Renal cortical epithelial cell (primary cell): ENCODE results near the gene SPANXN2. TPM values are rescaled to one million over a fixed set of nuclear protein-coding genes. Genes with fewer than 3 reads are reported as not detected.
"Not testable (repeated sequence)": the region's sequence is repeated elsewhere in the genome, so short reads cannot be mapped to it uniquely, and the experiment has no call there.

Experiments used
- DNase-seq: peaks from one replicate; pipeline ENCODE4 v3.0.0-alpha.2; 2011; ENCODE audit warnings: low read depth
- total RNA-seq: library from RNA; depleted of rRNA; stranded (reverse); fragments of >200 nt; gene quantifications from 2 replicates; pipeline ENCODE4 v1.2.3, GENCODE V29; 2014

The SPANXN2 gene, protein sequence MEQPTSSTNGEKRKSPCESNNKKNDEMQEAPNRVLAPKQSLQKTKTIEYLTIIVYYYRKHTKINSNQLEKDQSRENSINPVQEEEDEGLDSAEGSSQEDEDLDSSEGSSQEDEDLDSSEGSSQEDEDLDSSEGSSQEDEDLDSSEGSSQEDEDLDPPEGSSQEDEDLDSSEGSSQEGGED
- total RNA-seq = not detected in 2 replicates

DNA sequence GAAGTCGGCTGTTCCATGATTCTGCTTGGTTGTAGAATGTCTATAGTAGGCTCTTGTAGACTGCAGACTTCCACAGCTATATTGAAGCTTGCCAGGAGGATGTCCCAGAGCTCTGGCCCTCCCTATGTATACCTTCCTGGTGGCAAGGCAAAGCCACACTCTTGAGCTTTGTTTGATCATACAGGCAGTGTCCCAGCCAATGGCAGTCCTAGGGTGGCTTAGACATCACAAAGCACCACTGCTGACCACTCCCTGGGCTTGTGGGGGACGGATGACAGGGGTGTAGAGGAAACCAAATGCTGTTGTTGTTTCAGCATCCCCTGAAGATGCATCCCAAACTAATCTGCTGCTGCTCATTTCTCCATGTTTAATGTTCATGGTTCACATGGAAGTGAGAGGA is at the start of gene SPANXN2:
SPANXN2 (minus strand) TSS at position 101 of the 400 bp plus-strand sequence; CDS start at position 17, 84 bp downstream.
- not testable (repeated sequence) for DNase-seq

DNA sequence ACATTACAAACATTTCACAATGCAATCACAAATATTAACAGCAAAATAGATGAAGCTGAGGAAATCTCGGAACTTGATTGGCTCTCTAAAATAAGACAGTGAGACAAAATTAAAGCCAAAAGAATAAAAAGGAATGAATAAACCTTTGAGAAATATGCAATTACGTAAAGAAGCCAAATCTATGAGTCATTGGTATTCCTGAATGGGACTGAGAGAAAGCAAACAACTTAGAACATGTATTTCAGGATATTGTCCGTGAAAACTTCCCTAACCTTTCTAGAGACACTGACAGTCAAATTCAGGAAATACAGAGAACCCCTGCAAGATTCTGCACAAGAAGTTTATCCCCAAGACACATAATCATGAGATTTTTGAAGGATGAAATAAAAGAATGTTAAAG is 48.4 kb upstream of the SPANXN2 start:
- peak; percentile 9 for DNase-seq

DNA sequence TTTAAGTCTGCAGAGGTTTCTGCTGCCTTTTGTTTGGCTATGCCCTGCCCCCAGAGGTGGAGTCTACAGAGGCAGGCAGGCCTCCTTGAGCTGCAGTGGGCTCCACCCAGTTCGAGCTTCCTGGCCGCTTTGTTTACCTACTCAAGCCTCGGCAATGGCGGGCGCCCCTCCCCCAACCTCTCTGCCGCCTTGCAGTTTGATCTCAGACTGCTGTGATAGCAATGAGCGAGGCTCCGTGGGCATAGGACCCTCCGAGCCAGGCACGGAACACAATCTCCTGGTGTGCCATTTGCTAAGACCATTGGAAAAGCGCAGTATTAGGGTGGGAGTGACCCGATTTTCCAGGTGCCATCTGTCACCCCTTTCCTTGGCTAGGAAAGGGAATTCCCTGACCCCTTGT is 47.2 kb upstream of the SPANXN2 start:
- DNase-seq = not testable (repeated sequence)

DNA sequence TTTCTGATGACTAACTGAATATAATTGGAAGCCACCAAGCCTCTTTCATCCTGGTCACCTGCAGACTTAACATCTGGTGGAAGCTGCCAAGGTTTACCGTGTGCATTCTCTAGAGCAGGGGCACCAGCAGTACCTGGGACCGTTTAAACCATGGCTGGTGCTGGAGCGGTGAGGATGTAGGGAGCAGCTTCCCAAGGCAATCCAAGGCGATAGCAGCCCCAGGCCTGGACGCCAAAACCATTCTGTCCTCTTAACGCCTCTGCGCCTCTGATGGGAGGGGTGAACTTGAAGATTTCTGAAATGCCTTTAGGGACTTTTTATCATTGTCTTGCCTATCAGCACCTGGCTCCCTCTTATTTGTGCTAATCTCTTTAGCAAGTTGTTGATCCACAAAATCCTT is 37.3 kb upstream of the SPANXN2 start:
- no peak for DNase-seq

DNA sequence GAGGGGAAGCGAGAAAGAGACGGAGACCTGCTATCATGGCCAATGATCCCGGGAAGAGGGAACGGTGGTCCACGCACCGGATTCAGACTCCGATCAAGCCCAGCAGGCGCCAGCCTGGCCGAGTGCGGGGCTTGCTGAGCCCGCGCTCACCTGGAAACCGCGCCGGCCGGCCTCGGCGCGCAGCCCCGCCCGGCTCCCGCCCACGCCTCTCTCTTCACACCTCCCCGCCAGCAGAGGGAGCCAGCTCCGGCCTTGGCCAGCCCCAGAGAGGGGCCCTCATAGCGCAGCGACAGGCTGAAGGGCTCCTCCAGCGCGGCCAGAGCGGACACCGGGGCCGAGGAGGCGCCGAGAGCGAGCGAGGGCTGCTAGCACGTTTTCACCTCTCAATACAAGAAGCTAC is 36.8 kb upstream of the SPANXN2 start:
- no peak for DNase-seq

DNA sequence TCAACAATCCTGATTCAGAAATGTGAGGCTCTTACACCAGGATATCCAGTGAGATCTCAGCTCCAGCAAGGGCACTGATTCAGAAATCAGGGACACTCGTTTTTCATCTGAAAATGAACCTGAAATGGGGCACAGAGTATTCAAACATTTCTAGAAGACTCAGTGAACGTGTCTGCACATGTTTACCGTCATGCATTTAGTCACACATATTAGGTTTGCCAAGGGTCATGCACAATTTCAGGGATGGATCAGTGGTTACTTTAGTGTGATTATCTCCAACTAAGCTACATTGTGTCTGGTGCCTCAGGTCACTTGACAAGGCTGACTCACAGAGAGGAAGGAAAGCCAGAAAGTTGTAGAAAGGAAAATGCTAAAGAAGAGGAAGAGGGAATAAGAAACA is 33.6 kb upstream of the SPANXN2 start:
- peak; percentile 7 for DNase-seq

DNA sequence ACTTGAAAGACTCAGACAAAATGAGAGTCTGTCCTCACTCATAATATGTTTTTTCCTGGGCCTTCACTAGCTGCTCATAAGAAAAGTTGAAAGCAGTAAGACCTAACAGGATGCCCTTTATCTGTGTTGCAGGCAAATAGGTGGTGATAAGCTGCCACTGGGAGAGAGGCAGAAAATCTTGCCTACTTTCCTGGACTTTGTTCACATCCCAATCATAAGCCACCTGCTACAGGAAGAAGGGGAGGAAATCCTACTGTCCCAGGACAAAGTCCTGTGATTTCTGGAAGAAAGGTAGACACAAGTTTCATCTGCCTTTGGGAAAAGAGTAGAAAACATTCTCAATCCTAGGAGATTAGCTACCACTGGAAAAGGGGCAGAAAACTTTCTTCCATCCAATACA is 13.3 kb upstream of the SPANXN2 start:
- DNase-seq = no peak

DNA sequence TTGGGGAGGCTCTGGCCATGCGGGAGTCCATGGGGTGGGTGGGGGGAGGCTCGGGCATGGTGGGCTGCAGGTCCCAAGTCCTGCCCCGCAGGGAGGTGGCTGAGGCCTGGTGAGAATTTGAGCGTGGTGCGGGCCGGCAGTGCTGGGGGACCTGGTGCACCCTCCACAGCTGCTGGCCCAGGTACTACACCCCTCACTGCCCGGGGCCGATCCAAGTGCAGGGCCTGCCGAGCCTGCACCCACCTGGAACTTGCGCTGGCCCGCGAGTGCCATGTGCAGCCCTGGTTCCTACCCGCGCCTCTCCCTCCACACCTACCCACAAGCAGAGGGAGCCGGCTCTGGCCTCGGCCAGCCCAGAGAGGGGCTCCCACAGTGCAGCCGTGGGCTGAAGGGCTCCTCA is 5.7 kb upstream of the SPANXN2 start:
- DNase-seq = no peak

DNA sequence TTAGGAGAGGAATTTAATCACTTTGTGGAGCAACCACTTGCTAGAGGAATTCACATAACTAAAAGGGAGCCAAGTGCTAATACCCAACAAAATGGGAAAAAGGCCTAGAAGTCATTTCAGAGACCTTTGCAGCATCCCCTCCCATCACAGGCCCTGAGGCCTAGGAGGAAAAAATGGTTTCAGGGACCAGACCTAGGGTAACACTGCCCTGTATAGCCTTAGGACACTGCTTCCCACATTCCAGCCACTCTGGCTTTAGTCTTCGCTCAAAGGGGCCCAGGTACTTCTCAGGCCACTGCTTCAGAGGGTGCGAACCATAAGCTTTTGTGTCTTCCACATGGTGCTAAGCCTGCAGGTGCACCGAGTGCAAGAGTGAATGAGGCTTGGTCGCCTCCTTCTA is 19.1 kb downstream of the SPANXN2 start:
- no peak for DNase-seq

DNA sequence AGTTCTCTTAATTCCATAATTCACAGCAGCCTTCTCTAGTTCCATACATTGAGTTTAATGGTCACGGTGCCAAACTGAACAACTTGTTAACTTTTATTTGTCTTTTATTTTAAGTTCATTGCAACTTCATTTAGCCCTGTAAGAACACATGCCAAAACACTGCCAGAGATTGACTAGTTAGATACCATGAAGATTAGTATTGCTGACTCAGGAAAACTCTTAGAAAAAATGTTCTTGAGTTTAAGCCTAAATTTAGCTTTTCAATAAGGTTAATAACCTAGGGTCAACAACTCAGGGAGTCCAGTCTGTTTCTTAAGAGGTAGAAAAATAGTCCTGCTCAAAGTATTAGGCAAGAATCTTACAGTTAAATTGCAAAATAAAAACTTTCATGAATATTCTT is 25.7 kb downstream of the SPANXN2 start:
- no peak for DNase-seq

DNA sequence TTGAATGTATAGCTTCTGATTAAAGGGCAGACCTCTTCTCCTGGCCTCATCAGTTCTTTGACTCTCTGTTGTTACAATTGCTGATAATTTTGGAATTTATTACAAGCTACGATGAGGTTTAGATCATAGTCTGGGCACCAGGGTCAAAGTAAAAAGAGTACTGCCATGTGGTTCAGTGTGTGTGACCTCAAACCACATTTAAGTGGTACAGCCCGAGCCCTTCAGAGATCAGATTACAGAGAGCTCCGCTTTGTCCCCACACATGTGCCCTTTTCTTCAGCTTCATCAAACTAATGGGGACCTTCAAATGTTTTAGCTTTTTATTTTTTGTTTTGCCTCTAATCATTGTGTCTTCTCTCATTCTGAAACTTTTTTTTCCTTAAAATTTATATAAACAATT is 37.1 kb downstream of the SPANXN2 start:
- no peak for DNase-seq

DNA sequence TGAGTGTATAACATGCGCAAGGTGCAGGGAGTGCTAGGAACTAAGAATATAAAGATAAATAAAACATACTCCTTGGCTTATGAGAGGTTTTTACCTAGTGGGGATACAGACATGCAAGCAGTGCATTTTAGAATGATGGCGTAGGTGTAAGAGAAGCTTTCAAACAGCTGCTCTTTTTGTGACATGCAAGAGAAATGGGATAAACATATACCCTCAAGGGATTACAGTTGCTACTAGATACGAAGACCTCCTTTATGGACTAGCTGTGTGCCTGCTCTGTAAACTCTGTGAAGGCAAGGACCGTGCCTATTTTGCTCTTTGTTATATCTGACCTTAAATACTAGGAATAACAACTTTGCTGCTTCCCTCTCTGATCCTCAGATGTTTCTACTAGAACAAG is 45.6 kb downstream of the SPANXN2 start:
- no peak for DNase-seq

DNA sequence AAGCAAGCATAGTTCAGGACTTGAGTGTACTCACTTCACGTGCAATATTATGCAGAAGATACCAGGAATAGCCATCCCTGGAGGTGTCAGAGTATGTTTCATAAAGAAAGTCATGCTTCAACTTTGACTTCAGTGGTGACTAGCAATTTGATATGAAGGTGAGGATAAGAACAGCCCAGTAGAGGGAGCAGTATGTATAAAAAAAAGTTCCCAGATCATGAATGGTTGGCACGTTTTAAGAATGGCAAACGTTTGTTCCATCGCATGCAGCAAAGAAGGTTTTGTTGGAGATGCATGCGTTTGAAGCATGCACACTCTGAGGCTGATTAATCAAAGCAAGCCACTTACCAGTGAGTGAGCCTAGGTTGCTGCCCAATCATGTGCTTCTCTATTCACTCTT is 51.2 kb downstream of the SPANXN2 start:
- peak; percentile 37 for DNase-seq

DNA sequence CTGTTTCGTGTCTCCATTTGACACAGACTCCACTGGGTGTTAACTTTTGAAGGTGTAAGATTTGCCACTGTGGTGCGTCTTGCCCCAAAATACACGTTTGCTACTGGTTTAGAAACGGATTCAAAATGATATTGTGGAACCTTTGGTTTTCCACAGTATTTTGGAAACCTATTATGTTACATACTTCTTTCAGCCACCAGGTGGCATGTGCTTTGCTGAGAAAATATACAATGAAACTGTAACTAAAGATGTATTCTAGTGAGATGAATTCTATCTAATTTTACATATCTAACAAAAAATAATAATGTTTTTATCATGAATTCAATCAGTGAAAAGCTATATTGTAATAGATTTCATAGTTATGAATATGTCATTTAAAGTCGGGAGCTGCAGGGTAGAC is 56.2 kb downstream of the SPANXN2 start:
- peak; percentile 9 for DNase-seq

DNA sequence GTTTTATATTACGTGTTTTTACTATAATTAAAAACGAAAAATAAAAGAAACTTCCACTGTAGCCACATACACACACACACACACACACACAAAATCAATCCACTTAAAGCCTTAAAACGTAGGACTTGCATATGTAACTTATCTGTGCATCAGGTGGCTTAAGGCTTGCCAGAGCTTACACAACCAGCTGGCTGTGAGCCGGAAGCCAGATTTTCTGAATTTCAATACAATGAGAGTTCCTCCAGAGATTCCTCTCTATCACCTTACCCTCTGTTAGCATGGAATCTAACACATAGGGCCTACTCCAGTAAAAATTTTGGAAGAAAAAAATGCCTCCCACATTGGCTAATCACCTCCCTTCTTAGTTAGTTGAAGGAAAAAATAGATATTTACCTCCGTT is 56.8 kb downstream of the SPANXN2 start:
- no peak for DNase-seq

Other genes starting within 250 kb of the SPANXN2 start
- gene SPANXN3, start 203.3 kb downstream of the SPANXN2 start, total RNA-seq = 1.2 TPM in 1 of 2 replicates, not detected in the other
- gene SLITRK4, start 84.7 kb downstream of the SPANXN2 start, total RNA-seq = 27.4 and 30.6 TPM in 2 replicates
- gene UBE2NL, start 163.3 kb upstream of the SPANXN2 start, total RNA-seq = not detected in 2 replicates